H1 (cell line): ENCODE results near the gene MAML3. TPM values are rescaled to one million over a fixed set of nuclear protein-coding genes. Genes with fewer than 3 reads are reported as not detected.

Source experiments
- CTCF ChIA-PET: fragments of 300-600 bp; sonication (Branson Sonifier 250); formaldehyde crosslinking; loops from one replicate; lab custom pipeline; 2021; ENCODE audit not compliant: partially characterized antibody; lab: Charles Lee
- POLR2A ChIA-PET: fragments of 300-600 bp; sonication (Branson Sonifier 250); formaldehyde crosslinking; loops from one replicate; lab custom pipeline; 2021; ENCODE audit warnings: inconsistent platforms; ENCODE audit not compliant: partially characterized antibody; lab: Charles Lee
- DNase-seq, 2 experiments: peaks; one replicate each; pipeline versions ENCODE4 v3.0.0 to v3.0.0-alpha.2; 2010 to 2022; ENCODE audit warnings: low spot score in 2 of 2, low read depth in 1 of 2, mixed read lengths in 1 of 2
- FAIRE-seq: peaks from 2 replicates; lab custom pipeline; 2011; peaks lifted over from hg19 to GRCh38; lab: Jason Lieb, UNC
- H2AFZ ChIP-seq: 2 replicates; pipeline ENCODE4 v1.8.1; 2012; ENCODE audit warnings: low read length, inconsistent platforms
- H2AK5ac ChIP-seq: 2 replicates; pipeline ENCODE4 v1.6.1; 2013; ENCODE audit warnings: low read depth, low read length
- H2BK120ac ChIP-seq: replicated peaks from 2 replicates; pipeline ENCODE3; 2013; ENCODE audit warnings: low read depth, low read length, inconsistent platforms
- H2BK12ac ChIP-seq: 2 replicates; pipeline ENCODE4 v1.6.1; 2013; ENCODE audit warnings: low read depth, low read length
- H2BK15ac ChIP-seq: 2 replicates; pipeline ENCODE4 v1.6.1; 2013; ENCODE audit warnings: low read length
- H2BK20ac ChIP-seq: 2 replicates; pipeline ENCODE4 v1.6.1; 2013; ENCODE audit warnings: low read length
- H2BK5ac ChIP-seq: 2 replicates; pipeline ENCODE4 v1.6.1; 2013; ENCODE audit warnings: low read depth, low read length
- H3K14ac ChIP-seq: 2 replicates; pipeline ENCODE4 v1.6.1; 2013; ENCODE audit warnings: inconsistent platforms; ENCODE audit not compliant: insufficient read length
- H3K18ac ChIP-seq: 2 replicates; pipeline ENCODE4 v1.6.1; 2013; ENCODE audit warnings: low read length; ENCODE audit errors: extremely low read depth
- H3K23ac ChIP-seq: 2 replicates; pipeline ENCODE4 v1.6.1; 2013; ENCODE audit warnings: inconsistent platforms; ENCODE audit not compliant: insufficient read length
- H3K23me2 ChIP-seq: 2 replicates; pipeline ENCODE4 v1.6.1; 2013; ENCODE audit warnings: low read depth, low read length
- H3K27ac ChIP-seq: 2 replicates; pipeline ENCODE4 v1.6.1; 2011; ENCODE audit warnings: low read depth, low read length, inconsistent platforms
- H3K27me3 ChIP-seq, 4 experiments: replicated peaks in 1 of 4; 1 replicate in 1 of 4; 2 replicates in 3 of 4; pipeline versions ENCODE4 v1.6.1 to v1.8.1; 2011 to 2013; ENCODE audit warnings: low read length in 3 of 4, mild to moderate bottlenecking in 3 of 4, inconsistent platforms in 2 of 4, mixed read lengths in 2 of 4, moderate library complexity in 1 of 4; ENCODE audit not compliant: control insufficient read depth in 3 of 4, insufficient read depth in 3 of 4; ENCODE audit errors: extremely low read depth in 1 of 4
- H3K36me3 ChIP-seq, 4 experiments: 2 replicates each; pipeline versions ENCODE4 v1.6.1 to v1.8.1; 2011 to 2013; ENCODE audit warnings: mild to moderate bottlenecking in 4 of 4, low read length in 3 of 4, moderate library complexity in 2 of 4, control low read depth in 1 of 4, inconsistent platforms in 1 of 4; ENCODE audit not compliant: insufficient read depth in 4 of 4, control insufficient read depth in 2 of 4
- H3K4ac ChIP-seq: replicated peaks from 2 replicates; pipeline ENCODE3; 2013; ENCODE audit warnings: low read length, low read depth, mixed read lengths, inconsistent platforms; ENCODE audit not compliant: insufficient read length
- H3K4me1 ChIP-seq, 4 experiments: replicated peaks in 1 of 4; 1 replicate in 1 of 4; 2 replicates in 3 of 4; pipeline versions ENCODE4 v1.6.1 to v1.8.1; 2011 to 2013; ENCODE audit warnings: low read length in 3 of 4, inconsistent platforms in 2 of 4, mixed read lengths in 1 of 4; ENCODE audit not compliant: insufficient read depth in 4 of 4, control insufficient read depth in 3 of 4
- H3K4me2 ChIP-seq, 2 experiments: 2 replicates each; pipeline versions ENCODE4 v1.6.1 to v1.8.1; 2011 to 2013; ENCODE audit warnings: low read depth in 2 of 2, low read length in 2 of 2, control low read depth in 1 of 2, inconsistent platforms in 1 of 2, mild to moderate bottlenecking in 1 of 2; ENCODE audit not compliant: insufficient read depth in 1 of 2
- H3K4me3 ChIP-seq, 4 experiments: fragments of 200-600, 300-600 bp in 1 of 4; sonication (generic), shearing (Covaris generic), sonication (Bioruptor Twin) in 1 of 4; 2 replicates each; pipeline versions ENCODE4 v1.5.1 to v1.8.1; 2011 to 2016; ENCODE audit warnings: low read length in 4 of 4, low read depth in 3 of 4, control low read depth in 2 of 4, inconsistent platforms in 2 of 4, mild to moderate bottlenecking in 2 of 4, mixed read lengths in 1 of 4, moderate library complexity in 1 of 4; ENCODE audit not compliant: insufficient read depth in 2 of 4; ENCODE audit errors: extremely low read depth in 1 of 4
- H3K56ac ChIP-seq: replicated peaks from 2 replicates; pipeline ENCODE3; 2013; ENCODE audit warnings: low read depth, mild to moderate bottlenecking, mixed read lengths, low read length, inconsistent platforms; ENCODE audit not compliant: insufficient read length
- H3K79me1 ChIP-seq: 2 replicates; pipeline ENCODE4 v1.6.1; 2013; ENCODE audit warnings: low read depth, low read length, control low read depth
- H3K79me2 ChIP-seq, 2 experiments: 2 replicates each; pipeline versions ENCODE4 v1.6.1 to v1.8.1; 2012 to 2013; ENCODE audit warnings: low read length in 2 of 2, mild to moderate bottlenecking in 2 of 2, inconsistent platforms in 1 of 2; ENCODE audit not compliant: insufficient read depth in 2 of 2, control insufficient read depth in 1 of 2
- H3K9ac ChIP-seq, 4 experiments: replicated peaks in 1 of 4; 1 replicate in 1 of 4; 2 replicates in 3 of 4; pipeline versions ENCODE4 v1.6.1 to v1.8.1; 2011 to 2013; ENCODE audit warnings: low read depth in 3 of 4, low read length in 3 of 4, control low read depth in 2 of 4, mild to moderate bottlenecking in 2 of 4, moderate library complexity in 2 of 4, inconsistent platforms in 1 of 4; ENCODE audit errors: extremely low read depth in 1 of 4
- H3K9me3 ChIP-seq, 2 experiments: 2 replicates each; pipeline versions ENCODE4 v1.6.1 to v1.8.1; 2012 to 2013; ENCODE audit warnings: mild to moderate bottlenecking in 2 of 2, moderate library complexity in 2 of 2, control low read depth in 1 of 2, inconsistent platforms in 1 of 2, low read depth in 1 of 2, low read length in 1 of 2, mixed read lengths in 1 of 2; ENCODE audit not compliant: insufficient read depth in 2 of 2
- H4K20me1 ChIP-seq, 2 experiments: replicated peaks in 1 of 2; 2 replicates each; pipeline versions ENCODE3 to v1.8.1; 2011 to 2013; ENCODE audit warnings: inconsistent platforms in 2 of 2, low read length in 2 of 2, mild to moderate bottlenecking in 1 of 2; ENCODE audit not compliant: insufficient read depth in 2 of 2, control insufficient read depth in 1 of 2
- H4K5ac ChIP-seq: 2 replicates; pipeline ENCODE4 v1.6.1; 2013; ENCODE audit warnings: low read length, low read depth, mixed read lengths, inconsistent platforms; ENCODE audit not compliant: insufficient read length
- H4K8ac ChIP-seq: 2 replicates; pipeline ENCODE4 v1.8.0; 2013; ENCODE audit warnings: mild to moderate bottlenecking, moderate library complexity, low read length, inconsistent platforms; ENCODE audit not compliant: insufficient read depth; ENCODE audit errors: extremely low read depth
- H4K91ac ChIP-seq: replicated peaks from 2 replicates; pipeline ENCODE3; 2013; ENCODE audit warnings: low read length, mixed read lengths, inconsistent platforms; ENCODE audit not compliant: insufficient read length
- FOSL1 ChIP-seq: IDR thresholded peaks from 2 replicates; pipeline ENCODE4 v1.6.1; 2011; ENCODE audit warnings: mild to moderate bottlenecking, low read depth, low read length, moderate library complexity; ENCODE audit not compliant: insufficient read depth
- KDM4A ChIP-seq: IDR thresholded peaks from one replicate; pipeline ENCODE4 v1.7.1; 2012; ENCODE audit warnings: low read depth, mild to moderate bottlenecking, moderate library complexity, low read length, inconsistent platforms; ENCODE audit not compliant: severe bottlenecking
- RFX5 ChIP-seq: IDR thresholded peaks from 2 replicates; pipeline ENCODE4 v1.6.1; 2011; ENCODE audit warnings: low read depth, low read length, improper control_type of control experiment, borderline replicate concordance
- WGBS, 2 experiments: shearing (Covaris generic) in 1 of 2; methylation state at CpG; one replicate each; pipeline versions ENCODE4 v1.1.6 to v1.1.7; 2013 to 2015; ENCODE audit warnings: low lambda C conversion rate in 2 of 2, mixed read lengths in 2 of 2, inconsistent platforms in 1 of 2, low coverage in 1 of 2, missing lambda C conversion rate in 1 of 2; ENCODE audit not compliant: insufficient replicate concordance in 2 of 2, insufficient coverage in 1 of 2, insufficient read length in 1 of 2; ENCODE audit errors: extremely low coverage in 1 of 2, missing lambda C conversion rate in 1 of 2; 5-methylcytosine and 5-hydroxymethylcytosine counted together
- polyA plus RNA-seq, 7 experiments: library from polyadenylated mRNA; depleted of rRNA in 3 of 7; stranded (reverse) in 5 of 7; unstranded in 2 of 7; fragments of >200 nt in 5 of 7; fragments of 200-250 nt in 2 of 7; gene quantifications; 1 replicate in 5 of 7; 2 replicates in 1 of 7; 4 replicates in 1 of 7; pipeline versions ENCODE4 v1.2.1 to v1.2.3, GENCODE V29; 2011 to 2013; ENCODE audit warnings: missing spikeins in 2 of 7, mixed read lengths in 2 of 7
- total RNA-seq: library from RNA; stranded (reverse); fragmentation: NEBNext Ultra II Directional; extraction: Animal tissue kit (Norgen Biotek cat#: 25700); gene quantifications from 2 replicates; pipeline ENCODE4 v1.2.1, GENCODE V29; 2021

Gene MAML3
- total and polyA plus RNA-seq, 2 of the 8 experiments (the other 6 are each of a cell fraction or from before 2014, with no cell fraction given), result 2.1 to 5.7 TPM

- no peak overlapping the region for H2BK5ac ChIP-seq
- no peaks in the 10 kb centered on the region for H3K9me3 ChIP-seq
- H3K79me1 ChIP-seq, result no peaks in the 10 kb centered on the region
- peak overlapping the region in 1 of 4 experiments; percentile 48; a peak in 1 of 8 replicates for H3K4me3 ChIP-seq
- H3K14ac ChIP-seq, result no peak overlapping the region
- no peak for FAIRE-seq
- H3K4me1 ChIP-seq, result peaks cover 11 to 37% (median 14%) of the 10 kb centered on the region in 4 experiments
- H3K56ac ChIP-seq, result no peak overlapping the region
- no peak overlapping the region for H3K27ac ChIP-seq
- no peak for DNase-seq
- no peaks in the 10 kb centered on the region for H4K20me1 ChIP-seq
- no peak overlapping the region for H3K23ac ChIP-seq
- ChIA-PET CTCF (interaction anchor here (1.1 to 2.4 kb wide), 4 partner anchors 10 to 207 kb away, joined by 3 to 10 read pairs (median 6); no protein-coding TSS in a partner anchor), POLR2A (interaction anchor here (0.6 to 1.7 kb wide), 6 partner anchors 8 to 976 kb away, joined by 3 to 8 read pairs (median 4); no protein-coding TSS in a partner anchor)
- H4K8ac ChIP-seq, result no peak overlapping the region
- no peak overlapping the region for H3K4ac ChIP-seq
- no peaks in the 10 kb centered on the region; the same call in 1 of the 2 replicates for H3K23me2 ChIP-seq
- peak overlapping the region; percentile 67; the same call in 1 of the 2 replicates for H2BK20ac ChIP-seq
- no peak overlapping the region for H2BK15ac ChIP-seq
- no peak overlapping the region for H2AK5ac ChIP-seq
- H2BK120ac ChIP-seq, result no peak overlapping the region
- H4K5ac ChIP-seq, result no peak overlapping the region
- 93% methylated on average over 3 of the region's 3 CpGs; no CpG with 5 or more reads in 1 of the 2 experiments for WGBS, 2 experiments
- peak overlapping the region in 1 of 2 experiments; percentile 81; a peak in 1 of 4 replicates for H3K4me2 ChIP-seq
- H3K27me3 ChIP-seq, result no peaks in the 10 kb centered on the region
- H3K9ac ChIP-seq, result no peak overlapping the region
- no peaks in the 10 kb centered on the region for H3K79me2 ChIP-seq
- H2AFZ ChIP-seq, result no peak overlapping the region
- no peak overlapping the region for H3K18ac ChIP-seq
- H3K36me3 ChIP-seq, result no peaks in the 10 kb centered on the region
- H2BK12ac ChIP-seq, result peak overlapping the region; percentile 29; the same call in 1 of the 2 replicates
- H4K91ac ChIP-seq, result no peak overlapping the region
- TF ChIP-seq KDM4A, result no peak
- TF ChIP-seq RFX5, result no peak
- no peak for TF ChIP-seq FOSL1
Observed at GRCh38 chr4:140046016-140046415, 108.0 kb downstream of the MAML3 start.
